SK-N-SH treated with all-trans-retinoic acid at 6 μM for 48 hours (cell line): ENCODE data around the gene MZT1.

ENCODE experiments used
- ARNTL ChIP-seq: fragments of 450-650 bp; formaldehyde crosslinking; IDR thresholded peaks from 2 replicates; pipeline ENCODE4 v1.5.0; 2020; ENCODE audit warnings: low read depth, mild to moderate bottlenecking, moderate library complexity, borderline replicate concordance
- CREB5 ChIP-seq: fragments of 250-450 bp; sonication (Bioruptor Pico); IDR thresholded peaks from 2 replicates; pipeline ENCODE4 v1.5.1; 2020; ENCODE audit warnings: low read depth, mild to moderate bottlenecking, moderate library complexity
- CSRNP3 ChIP-seq: fragments of 250-450 bp; sonication (Bioruptor Pico); IDR thresholded peaks from 2 replicates; pipeline ENCODE4 v1.5.1; 2021; ENCODE audit warnings: mild to moderate bottlenecking, moderate library complexity
- ISL1 ChIP-seq: fragments of 250-450 bp; sonication (Bioruptor Pico); IDR thresholded peaks from 2 replicates; pipeline ENCODE4 v2.1.2; 2022; ENCODE audit warnings: mild to moderate bottlenecking, moderate library complexity
- PATZ1 ChIP-seq: fragments of 250-450 bp; sonication (Bioruptor Pico); IDR thresholded peaks from 2 replicates; pipeline ENCODE4 v1.8.0; 2020; ENCODE audit warnings: mild to moderate bottlenecking, moderate library complexity, borderline replicate concordance
- POU6F1 ChIP-seq: fragments of 250-450 bp; sonication (Bioruptor Pico); IDR thresholded peaks from 2 replicates; pipeline ENCODE4 v1.8.0; 2021; ENCODE audit warnings: low read depth, mild to moderate bottlenecking, moderate library complexity, borderline replicate concordance
- SNAI2 ChIP-seq: fragments of 250-450 bp; sonication (Bioruptor Pico); IDR thresholded peaks from 2 replicates; pipeline ENCODE4 v1.5.0; 2020; ENCODE audit warnings: mild to moderate bottlenecking, moderate library complexity
- ZC3H10 ChIP-seq: fragments of 250-450 bp; sonication (Bioruptor Pico); IDR thresholded peaks from 2 replicates; pipeline ENCODE4 v1.5.1; 2021; ENCODE audit warnings: mild to moderate bottlenecking, moderate library complexity
- ZFP30 ChIP-seq: fragments of 450-650 bp; formaldehyde crosslinking; IDR thresholded peaks from 2 replicates; pipeline ENCODE4 v1.5.0; 2022; ENCODE audit warnings: mild to moderate bottlenecking, moderate library complexity
- ZNF70 ChIP-seq: fragments of 450-650 bp; formaldehyde crosslinking; IDR thresholded peaks from 2 replicates; pipeline ENCODE4 v1.5.0; 2020; ENCODE audit warnings: mild to moderate bottlenecking, moderate library complexity
- ZNF8 ChIP-seq: fragments of 450-650 bp; formaldehyde crosslinking; IDR thresholded peaks from 2 replicates; pipeline ENCODE4 v1.5.0; 2020; ENCODE audit warnings: mild to moderate bottlenecking, moderate library complexity

- TF ChIP-seq ZNF70 (no peak), ZFP30 (CRISPR knock-in tag) (no peak), ISL1 (CRISPR knock-in tag) (no peak), POU6F1 (CRISPR knock-in tag) (no peak), ZC3H10 (CRISPR knock-in tag) (no peak), PATZ1 (no peak), ARNTL (CRISPR knock-in tag) (no peak), CREB5 (no peak), SNAI2 (no peak), ZNF8 (CRISPR knock-in tag) (no peak), CSRNP3 (CRISPR knock-in tag) (no peak)
Observed at GRCh38 chr13:72757792-72758535, 30.5 kb upstream of the MZT1 start.
